NOMO-1 treated with dmso at 0.1 percent for 144 hours (cell line): ENCODE measurements around the gene RBFOX2.
"Not testable (repeated sequence)": the region's sequence is repeated elsewhere in the genome, so short reads cannot be mapped to it uniquely, and the experiment has no call there.

Experiments
- DNase-seq: peaks from one replicate; lab custom pipeline; 2025; ENCODE audit not compliant: unreplicated experiment; lab: John Stamatoyannopoulos, UW

The RBFOX2 gene

GRCh38 chr22:36044517-36044916, 15.9 kb upstream of the RBFOX2 start:
- not testable (repeated sequence) for DNase-seq

GRCh38 chr22:36042240-36042639, 13.6 kb upstream of the RBFOX2 start:
- DNase-seq = no peak

GRCh38 chr22:36039125-36039524, 10.5 kb upstream of the RBFOX2 start:
- DNase-seq = no peak

- no peak for DNase-seq
Observed at GRCh38 chr22:36037102-36037758, 8.6 kb upstream of the RBFOX2 start.

GRCh38 chr22:36036167-36036624, 7.6 kb upstream of the RBFOX2 start:
- DNase-seq = no peak

GRCh38 chr22:36032611-36033010, 4.0 kb upstream of the RBFOX2 start:
- no peak for DNase-seq

GRCh38 chr22:36029406-36029755, 757 bp upstream of the RBFOX2 start:
- no peak for DNase-seq

- no peak for DNase-seq
Observed at GRCh38 chr22:36027935-36028645, 534 bp downstream of the RBFOX2 start.

- no peak for DNase-seq
Observed at GRCh38 chr22:36027579-36027934, 1.1 kb downstream of the RBFOX2 start.

- DNase-seq = no peak
Observed at GRCh38 chr22:36026741-36027140, 1.9 kb downstream of the RBFOX2 start.

GRCh38 chr22:36022697-36023096, 5.9 kb downstream of the RBFOX2 start:
- DNase-seq = no peak

- DNase-seq = no peak
Observed at GRCh38 chr22:36022162-36022561, 6.5 kb downstream of the RBFOX2 start.

GRCh38 chr22:36021606-36022153, 6.9 kb downstream of the RBFOX2 start:
- DNase-seq = no peak

- DNase-seq = not testable (repeated sequence)
Observed at GRCh38 chr22:36020865-36021264, 7.8 kb downstream of the RBFOX2 start.

GRCh38 chr22:36017651-36018091, 11.0 kb downstream of the RBFOX2 start:
- DNase-seq = no peak

GRCh38 chr22:36016684-36017083, 11.9 kb downstream of the RBFOX2 start:
- no peak for DNase-seq

GRCh38 chr22:36015811-36016529, 12.7 kb downstream of the RBFOX2 start:
- DNase-seq = no peak

GRCh38 chr22:36015155-36015810, 13.3 kb downstream of the RBFOX2 start:
- no peak for DNase-seq

GRCh38 chr22:36014546-36015074, 14.0 kb downstream of the RBFOX2 start:
- no peak for DNase-seq

GRCh38 chr22:36012332-36012731, 16.3 kb downstream of the RBFOX2 start:
- no peak for DNase-seq

GRCh38 chr22:36010882-36011281, 17.7 kb downstream of the RBFOX2 start:
- no peak for DNase-seq
